ENCODE data around the gene CLDN3. TPM values are rescaled to one million over a fixed set of nuclear protein-coding genes. Genes with fewer than 3 reads are reported as not detected.

Gene CLDN3
- polyA plus RNA-seq, 1 donor from 2014 or later, result not detected

- H3K9ac ChIP-seq (ENCODE audit: low read length), result no peak overlapping the region
- H3K9me3 ChIP-seq (ENCODE audit: low read length), result no peaks in the 10 kb centered on the region
- no peaks in the 10 kb centered on the region for H3K9me2 ChIP-seq (ENCODE audit: insufficient read depth, low read length)
- H3K4me3 ChIP-seq (ENCODE audit: low read length), result no peak overlapping the region
- no peak for TF ChIP-seq EZH2 (IDR thresholded peaks at IDR 0.05; ENCODE audit: borderline replicate concordance, insufficient read depth, low read length, poor library complexity, severe bottlenecking)
- TF ChIP-seq SMC3 (conservative IDR thresholded peaks at IDR 0.05; ENCODE audit: poor library complexity), result no peak
- TF ChIP-seq POLR2AphosphoS5 (IDR thresholded peaks at IDR 0.05), result no peak
- no peak for TF ChIP-seq RAD21 (conservative IDR thresholded peaks at IDR 0.05)
- TF ChIP-seq REST (IDR thresholded peaks at IDR 0.05; ENCODE audit: borderline replicate concordance), result no peak
- no peak overlapping the region for H3K27ac ChIP-seq (ENCODE audit: low read length)
- H3K79me2 ChIP-seq (replicated peaks; ENCODE audit: insufficient read depth, low read length), result no peaks in the 10 kb centered on the region
- no peaks in the 10 kb centered on the region for H3F3A ChIP-seq (ENCODE audit: insufficient read depth, low read length, poor library complexity, severe bottlenecking)
- H4K20me1 ChIP-seq (ENCODE audit: insufficient read depth), result no peaks in the 10 kb centered on the region
- H3K4me2 ChIP-seq (ENCODE audit: low read length), result no peak overlapping the region
- no peaks in the 10 kb centered on the region for H3K36me3 ChIP-seq (ENCODE audit: insufficient read depth, low read length)
- H3K27me3 ChIP-seq (ENCODE audit: insufficient read depth, low read depth, low read length), result no peaks in the 10 kb centered on the region
- H2AFZ ChIP-seq (ENCODE audit: low read depth, low read length), result no peak overlapping the region
Measured at GRCh38 chr7:73809467-73809951, 39.4 kb upstream of the CLDN3 start.

GRCh38 chr7:73802459-73802858 is 32.4 kb upstream of the CLDN3 start:
- no peaks in the 10 kb centered on the region for H3K27me3 ChIP-seq (ENCODE audit: insufficient read depth, low read depth, low read length)
- H3K79me2 ChIP-seq (replicated peaks; ENCODE audit: insufficient read depth, low read length), result no peaks in the 10 kb centered on the region
- H3K4me3 ChIP-seq (ENCODE audit: low read length), result no peak overlapping the region
- H3K9ac ChIP-seq (ENCODE audit: low read length), result no peak overlapping the region
- H3F3A ChIP-seq (ENCODE audit: insufficient read depth, low read length, poor library complexity, severe bottlenecking), result no peaks in the 10 kb centered on the region
- no peak overlapping the region for H2AFZ ChIP-seq (ENCODE audit: low read depth, low read length)
- no peak overlapping the region for H3K27ac ChIP-seq (ENCODE audit: low read length)
- no peaks in the 10 kb centered on the region for H4K20me1 ChIP-seq (ENCODE audit: insufficient read depth)
- TF ChIP-seq EP300 (conservative IDR thresholded peaks at IDR 0.05; ENCODE audit: poor library complexity, severe bottlenecking), result no peak
- TF ChIP-seq REST (IDR thresholded peaks at IDR 0.05; ENCODE audit: borderline replicate concordance), result no peak
- TF ChIP-seq MXI1 (conservative IDR thresholded peaks at IDR 0.05; ENCODE audit: poor library complexity, severe bottlenecking), result no peak
- TF ChIP-seq SMC3 (conservative IDR thresholded peaks at IDR 0.05; ENCODE audit: poor library complexity), result no peak
- no peak for TF ChIP-seq TAF1 (IDR thresholded peaks at IDR 0.05; ENCODE audit: low read depth)
- no peak for TF ChIP-seq RAD21 (conservative IDR thresholded peaks at IDR 0.05)
- TF ChIP-seq EZH2 (IDR thresholded peaks at IDR 0.05; ENCODE audit: borderline replicate concordance, insufficient read depth, low read length, poor library complexity, severe bottlenecking), result no peak
- TF ChIP-seq, protein P1, sequence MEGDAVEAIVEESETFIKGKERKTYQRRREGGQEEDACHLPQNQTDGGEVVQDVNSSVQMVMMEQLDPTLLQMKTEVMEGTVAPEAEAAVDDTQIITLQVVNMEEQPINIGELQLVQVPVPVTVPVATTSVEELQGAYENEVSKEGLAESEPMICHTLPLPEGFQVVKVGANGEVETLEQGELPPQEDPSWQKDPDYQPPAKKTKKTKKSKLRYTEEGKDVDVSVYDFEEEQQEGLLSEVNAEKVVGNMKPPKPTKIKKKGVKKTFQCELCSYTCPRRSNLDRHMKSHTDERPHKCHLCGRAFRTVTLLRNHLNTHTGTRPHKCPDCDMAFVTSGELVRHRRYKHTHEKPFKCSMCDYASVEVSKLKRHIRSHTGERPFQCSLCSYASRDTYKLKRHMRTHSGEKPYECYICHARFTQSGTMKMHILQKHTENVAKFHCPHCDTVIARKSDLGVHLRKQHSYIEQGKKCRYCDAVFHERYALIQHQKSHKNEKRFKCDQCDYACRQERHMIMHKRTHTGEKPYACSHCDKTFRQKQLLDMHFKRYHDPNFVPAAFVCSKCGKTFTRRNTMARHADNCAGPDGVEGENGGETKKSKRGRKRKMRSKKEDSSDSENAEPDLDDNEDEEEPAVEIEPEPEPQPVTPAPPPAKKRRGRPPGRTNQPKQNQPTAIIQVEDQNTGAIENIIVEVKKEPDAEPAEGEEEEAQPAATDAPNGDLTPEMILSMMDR (IDR thresholded peaks at IDR 0.05; ENCODE audit: poor library complexity, severe bottlenecking), result no peak
- no peak for TF ChIP-seq POLR2AphosphoS5 (IDR thresholded peaks at IDR 0.05)
- H3K9me3 ChIP-seq (ENCODE audit: low read length), result no peaks in the 10 kb centered on the region
- H3K4me2 ChIP-seq (ENCODE audit: low read length), result no peak overlapping the region
- H3K36me3 ChIP-seq (ENCODE audit: insufficient read depth, low read length), result no peaks in the 10 kb centered on the region
- H3K9me2 ChIP-seq (ENCODE audit: insufficient read depth, low read length), result no peaks in the 10 kb centered on the region

Data from neural cell (in vitro differentiated cells).